Thyroid gland (tissue), 4 donors: ENCODE results near the gene RFX3.

Experiments
- POLR2A ChIP-seq, 2 donors: fragments of 450-650 bp; IDR thresholded peaks; one replicate each; pipeline ENCODE4 v1.6.1; 2017; ENCODE audit warnings: antibody characterized with exemption in 2 of 2, mild to moderate bottlenecking in 2 of 2, moderate library complexity in 1 of 2
- TF ChIP-seq, protein P1 (sequence below), 6 experiments: fragments of 200-600 bp in 3 of 6; fragments of 450-650 bp in 3 of 6; sonication (generic) in 3 of 6; IDR thresholded peaks; one replicate each; pipeline ENCODE4 v1.5.1; 2016 to 2019; ENCODE audit warnings: antibody characterized with exemption in 6 of 6, mild to moderate bottlenecking in 2 of 6, inconsistent platforms in 1 of 6, moderate library complexity in 1 of 6

DNA sequence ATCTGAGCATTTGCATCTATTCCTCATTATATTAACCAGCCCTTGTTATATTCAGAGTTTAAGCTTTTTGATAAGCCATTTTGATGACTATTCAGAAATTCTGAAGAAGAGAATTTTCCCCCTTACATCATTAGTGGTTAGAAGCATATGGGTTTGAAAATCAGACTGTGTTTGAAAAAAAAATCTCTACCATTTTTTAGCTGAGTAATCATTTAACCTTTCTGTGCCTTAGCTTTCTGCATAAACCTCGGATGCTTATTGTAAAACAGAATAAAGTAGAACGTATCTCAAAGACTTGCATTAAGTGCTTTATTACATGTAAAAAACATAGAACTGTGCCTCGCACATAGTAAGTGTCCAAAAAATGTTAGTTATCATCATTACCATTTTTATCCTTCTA, 278.6 kb downstream of the RFX3 start:
- no peak for TF ChIP-seq POLR2A (IDR thresholded peaks at IDR 0.05)
- TF ChIP-seq, protein P1, sequence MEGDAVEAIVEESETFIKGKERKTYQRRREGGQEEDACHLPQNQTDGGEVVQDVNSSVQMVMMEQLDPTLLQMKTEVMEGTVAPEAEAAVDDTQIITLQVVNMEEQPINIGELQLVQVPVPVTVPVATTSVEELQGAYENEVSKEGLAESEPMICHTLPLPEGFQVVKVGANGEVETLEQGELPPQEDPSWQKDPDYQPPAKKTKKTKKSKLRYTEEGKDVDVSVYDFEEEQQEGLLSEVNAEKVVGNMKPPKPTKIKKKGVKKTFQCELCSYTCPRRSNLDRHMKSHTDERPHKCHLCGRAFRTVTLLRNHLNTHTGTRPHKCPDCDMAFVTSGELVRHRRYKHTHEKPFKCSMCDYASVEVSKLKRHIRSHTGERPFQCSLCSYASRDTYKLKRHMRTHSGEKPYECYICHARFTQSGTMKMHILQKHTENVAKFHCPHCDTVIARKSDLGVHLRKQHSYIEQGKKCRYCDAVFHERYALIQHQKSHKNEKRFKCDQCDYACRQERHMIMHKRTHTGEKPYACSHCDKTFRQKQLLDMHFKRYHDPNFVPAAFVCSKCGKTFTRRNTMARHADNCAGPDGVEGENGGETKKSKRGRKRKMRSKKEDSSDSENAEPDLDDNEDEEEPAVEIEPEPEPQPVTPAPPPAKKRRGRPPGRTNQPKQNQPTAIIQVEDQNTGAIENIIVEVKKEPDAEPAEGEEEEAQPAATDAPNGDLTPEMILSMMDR (IDR thresholded peaks at IDR 0.05) = no peak
